ENCODE measurements around the gene ZNF175. TPM values are rescaled to one million over a fixed set of nuclear protein-coding genes. Genes with fewer than 3 reads are reported as not detected.
"Not testable (repeated sequence)": the region's sequence is repeated elsewhere in the genome, so short reads cannot be mapped to it uniquely, and the experiment has no call there.

ZNF175 gene
- total and polyA plus RNA-seq, 10 of the 15 experiments (the other 5 are each of a cell fraction or from before 2014, with no cell fraction given) = 1.5 to 12.0 (median 4.1) TPM

- peak; percentile 44 for FAIRE-seq
- SMC1A ChIA-PET (ENCODE audit: uncharacterized antibody, unreplicated experiment); H3K9me3 ChIP-seq (replicated peaks; ENCODE audit: control insufficient read depth, insufficient read depth, low read length); BruUV-seq (replicated peaks); H2AFZ ChIP-seq (ENCODE audit: control insufficient read depth, low read depth, low read length); H4K20me1 ChIP-seq (ENCODE audit: control insufficient read depth, insufficient read depth); H3K36me3 ChIP-seq (ENCODE audit: control insufficient read depth in 2 of 2, insufficient read depth in 2 of 2, low read length in 1 of 2); H3K4me2 ChIP-seq (ENCODE audit: control insufficient read depth, insufficient read depth); H3K4me3 ChIP-seq; H3K79me2 ChIP-seq (ENCODE audit: control insufficient read depth, insufficient read depth, low read length); H3K4me1 ChIP-seq (ENCODE audit: control insufficient read depth, insufficient read depth, low read length); intact Hi-C loops (cut with micrococcal nuclease; ENCODE audit: unreplicated experiment); DNase-seq (ENCODE audit: low read depth, low spot score); in situ Hi-C loops (cut with MboI); POLR2A ChIA-PET; H3K27me3 ChIP-seq (replicated peaks in 1 of 2; ENCODE audit: control insufficient read depth in 2 of 2, insufficient read depth in 2 of 2, low read length in 1 of 2); H3K27ac ChIP-seq (ENCODE audit: control insufficient read depth, insufficient read depth); H3K9ac ChIP-seq (ENCODE audit: control insufficient read depth, insufficient read depth, low read length): not testable (repeated sequence)
- peak in 1 of 2 experiments; percentile 78; a peak in 2 of 4 replicates for TF ChIP-seq BHLHE40 (IDR thresholded peaks at IDR 0.05; ENCODE audit: borderline replicate concordance in 1 of 2, low read depth in 2 of 2, low read length in 1 of 2)
- RAD21 ChIA-PET (ENCODE audit: unreplicated experiment) = interaction anchor here (1.1 kb wide), 1 partner anchor 27 kb away, joined by 4 read pairs; no protein-coding TSS in a partner anchor
- WGBS (ENCODE audit: insufficient coverage, insufficient replicate concordance, low lambda C conversion rate, missing lambda C conversion rate) = 0% methylated on average over 4 of the region's 13 CpGs
- peak; percentile 60 for ATAC-seq
- CTCF ChIA-PET = interaction anchor here (0.5 to 1.1 kb wide), 2 partner anchors 10 to 163 kb away, joined by 3 read pairs; no protein-coding TSS in a partner anchor
These were observed 59.2 kb downstream of the ZNF175 start, which contains the start of gene SIGLEC5 for GRCh38 chr19:51630315-51630714. SIGLEC5 (minus strand) TSS chr19:51630401; CDS start chr19:51630335, 66 bp downstream.

- Histone ChIP-seq H3K36me3 (ENCODE audit: control insufficient read depth in 2 of 2, insufficient read depth in 2 of 2, low read length in 1 of 2) (no peaks in the 10 kb centered on the region), H3K27ac (ENCODE audit: control insufficient read depth, insufficient read depth) (no peak overlapping the region), H3K79me2 (ENCODE audit: control insufficient read depth, insufficient read depth, low read length) (no peaks in the 10 kb centered on the region), H3K4me1 (ENCODE audit: control insufficient read depth, insufficient read depth, low read length) (no peaks in the 10 kb centered on the region; the same call in 1 of the 2 replicates), H2AFZ (ENCODE audit: control insufficient read depth, low read depth, low read length) (no peak overlapping the region), H3K9me3 (replicated peaks; ENCODE audit: control insufficient read depth, insufficient read depth, low read length) (no peaks in the 10 kb centered on the region; the same call in 2 of the 3 replicates), H3K4me3 (no peak overlapping the region), H3K27me3 (replicated peaks in 1 of 2; ENCODE audit: control insufficient read depth in 2 of 2, insufficient read depth in 2 of 2, low read length in 1 of 2) (no peaks in the 10 kb centered on the region), H4K20me1 (ENCODE audit: control insufficient read depth, insufficient read depth) (no peaks in the 10 kb centered on the region), H3K9ac (ENCODE audit: control insufficient read depth, insufficient read depth, low read length) (no peak overlapping the region), H3K4me2 (ENCODE audit: control insufficient read depth, insufficient read depth) (no peak overlapping the region)
- TF ChIP-seq EZH2 (IDR thresholded peaks at IDR 0.05; ENCODE audit: borderline replicate concordance, control insufficient read depth, low read depth, low read length) (no peak), ZNF384 (IDR thresholded peaks at IDR 0.05; ENCODE audit: borderline replicate concordance, low read depth, low read length) (no peak), EGR1 (IDR thresholded peaks at IDR 0.05; ENCODE audit: borderline replicate concordance in 1 of 2, low read depth in 2 of 2, low read length in 2 of 2) (no peak), STAT1 (conservative IDR thresholded peaks at IDR 0.05) (no peak), RUNX3 (IDR thresholded peaks at IDR 0.05; ENCODE audit: low read length) (no peak), EP300 (IDR thresholded peaks at IDR 0.05; ENCODE audit: borderline replicate concordance in 1 of 2, control insufficient read depth in 1 of 2, low read depth in 2 of 2, low read length in 2 of 2) (no peak), MEF2B (IDR thresholded peaks at IDR 0.05; ENCODE audit: partially characterized antibody, poor library complexity, severe bottlenecking) (no peak), ASH2L (IDR thresholded peaks at IDR 0.05; ENCODE audit: borderline replicate concordance, low read depth) (no peak), ZNF687 (IDR thresholded peaks at IDR 0.05) (no peak)
- intact Hi-C loops (cut with micrococcal nuclease; ENCODE audit: unreplicated experiment) (no loop called here), in situ Hi-C loops (cut with MboI) (no loop called here)
- ChIA-PET POLR2A (no interaction called here), SMC1A (ENCODE audit: uncharacterized antibody, unreplicated experiment) (no interaction called here), CTCF (no interaction called here), RAD21 (ENCODE audit: unreplicated experiment) (no interaction called here)
- ATAC-seq = no peak
- no peak for FAIRE-seq
- BruUV-seq (replicated peaks) = no TSS peak
- 21% methylated on average over 2 of the region's 5 CpGs for WGBS (ENCODE audit: insufficient coverage, insufficient replicate concordance, low lambda C conversion rate, missing lambda C conversion rate)
- no peak for DNase-seq (ENCODE audit: low read depth, low spot score)
These were observed 61.0 kb downstream of the ZNF175 start for GRCh38 chr19:51632126-51632525.
